ENCODE results near the gene ANGPTL5. TPM values are rescaled to one million over a fixed set of nuclear protein-coding genes. Genes with fewer than 3 reads are reported as not detected.
A peak's percentile ranks its signal among the peaks of the same experiment; 100 is the strongest.
"Not testable (repeated sequence)": the region's sequence is repeated elsewhere in the genome, so short reads cannot be mapped to it uniquely, and the experiment has no call there.

ANGPTL5 gene
- total RNA-seq, 2 donors from 2014 or later, result 0.57 TPM; not detected in 1

DNA sequence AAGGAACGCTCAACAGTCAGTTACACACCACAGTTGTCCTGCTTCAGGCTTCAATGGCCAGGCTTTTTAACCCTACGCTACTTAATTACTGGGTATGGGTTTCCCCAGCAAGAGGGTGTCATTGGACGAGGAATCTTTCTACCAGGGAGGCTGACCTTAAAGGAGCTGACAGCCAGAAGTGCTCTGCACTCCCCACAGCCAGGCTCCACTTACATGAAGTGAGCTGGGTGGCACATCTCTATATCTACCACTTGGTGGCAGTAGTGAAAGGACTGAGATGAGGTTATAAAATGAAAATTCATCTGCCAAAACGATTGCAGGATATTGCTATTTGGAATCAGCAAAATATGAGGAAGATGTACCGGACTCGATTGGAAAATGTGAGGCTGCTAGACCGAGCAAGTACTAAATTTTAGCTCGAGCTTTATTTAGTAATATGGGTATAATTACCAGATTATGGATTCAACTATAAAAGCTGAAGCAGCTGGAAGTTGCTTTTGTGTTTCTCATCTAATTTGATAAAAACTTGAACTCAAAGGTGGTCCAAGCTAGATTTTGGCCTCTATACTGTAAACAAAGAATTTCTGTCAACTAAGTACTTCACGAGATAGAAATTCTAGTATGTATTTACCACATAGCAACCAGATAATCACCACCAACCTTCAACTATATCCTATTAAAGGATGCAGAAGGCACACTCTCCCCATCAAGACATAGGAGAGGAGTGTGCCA, 55.5 kb downstream of the ANGPTL5 start:
- H3K9me3 ChIP-seq, result no peaks in the 10 kb centered on the region
- H3K4me3 ChIP-seq, result no peak overlapping the region
- WGBS, result 36% methylated on average over 9 of the region's 9 CpGs
- no peaks in the 10 kb centered on the region for H3K4me1 ChIP-seq (replicated peaks)
- H3K27me3 ChIP-seq (replicated peaks; ENCODE audit: insufficient read depth), result no peaks in the 10 kb centered on the region
- H3K27ac ChIP-seq, result no peak overlapping the region
- intact Hi-C loops (cut with DNase I), result loop anchor here (5.0 to 10.0 kb wide), 3 partner anchors 56 to 464 kb away; partner anchors contain the start of genes ANGPTL5 and CEP126
- no peaks in the 10 kb centered on the region for H3K36me3 ChIP-seq
- peak; percentile 27 for DNase-seq (ENCODE audit: low spot score)
- TF ChIP-seq POLR2AphosphoS5 (IDR thresholded peaks at IDR 0.05) (peak; percentile 18), POLR2A (IDR thresholded peaks at IDR 0.05) (no peak), CTCF (IDR thresholded peaks at IDR 0.05) (peak; percentile 40 to 73 (median 58))

DNA sequence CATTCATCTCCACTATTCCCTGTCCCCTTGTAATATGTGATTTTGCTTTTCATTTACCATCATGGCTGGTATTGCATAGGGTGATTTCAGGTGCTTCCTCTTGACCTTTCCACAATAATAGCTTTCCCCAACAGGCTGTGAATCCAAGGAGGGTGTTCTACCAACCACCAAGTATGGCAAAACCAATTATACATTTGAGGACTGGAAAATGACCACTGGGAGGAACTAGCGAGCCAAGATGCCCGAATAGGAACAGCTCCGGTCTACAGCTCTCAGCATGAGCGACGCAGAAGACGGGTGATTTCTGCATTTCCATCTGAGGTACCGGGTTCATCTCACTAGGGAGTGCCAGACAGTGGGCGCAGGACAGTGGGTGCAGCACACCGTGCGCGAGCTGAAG, 64.1 kb downstream of the ANGPTL5 start:
- H3K27me3 ChIP-seq (replicated peaks; ENCODE audit: insufficient read depth); H3K4me3 ChIP-seq; H3K4me1 ChIP-seq (replicated peaks); DNase-seq (ENCODE audit: low spot score); H3K27ac ChIP-seq; H3K9me3 ChIP-seq; intact Hi-C loops (cut with DNase I); H3K36me3 ChIP-seq: not testable (repeated sequence)
- WGBS, result 88% methylated on average over 11 of the region's 11 CpGs

DNA sequence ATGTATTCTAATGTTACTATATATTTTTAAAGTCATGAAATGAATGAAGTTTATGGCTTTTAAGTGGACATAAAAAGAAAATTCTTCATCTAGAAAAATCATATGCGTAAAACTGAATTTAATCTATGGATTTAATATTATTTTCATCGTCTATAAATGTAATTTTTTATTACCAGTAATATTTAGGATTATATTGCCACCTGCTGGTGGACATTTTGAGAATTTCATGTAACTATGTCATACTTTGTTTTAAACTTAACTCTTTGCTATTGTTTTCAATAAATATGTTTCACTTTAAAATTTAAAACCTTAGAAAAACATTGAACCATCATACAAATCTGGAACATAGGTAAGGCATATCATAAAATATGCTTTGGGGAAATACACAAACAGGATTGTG, 68.1 kb downstream of the ANGPTL5 start:
- Histone ChIP-seq H3K4me3 (no peak overlapping the region), H3K9me3 (no peaks in the 10 kb centered on the region), H3K4me1 (replicated peaks) (no peaks in the 10 kb centered on the region), H3K27me3 (replicated peaks; ENCODE audit: insufficient read depth) (no peaks in the 10 kb centered on the region), H3K27ac (no peak overlapping the region), H3K36me3 (no peaks in the 10 kb centered on the region)
- intact Hi-C loops (cut with DNase I), result no loop called here
- 16% methylated on average over 2 of the region's 2 CpGs for WGBS
- DNase-seq (ENCODE audit: low spot score), result no peak
- TF ChIP-seq POLR2A (IDR thresholded peaks at IDR 0.05), result no peak
- TF ChIP-seq POLR2AphosphoS5 (IDR thresholded peaks at IDR 0.05), result no peak
- TF ChIP-seq CTCF (IDR thresholded peaks at IDR 0.05), result peak in 3 of 4 experiments; percentile 59 to 70 (median 63)

- no peaks in the 10 kb centered on the region for H3K9me3 ChIP-seq
- H3K4me1 ChIP-seq (replicated peaks), result no peaks in the 10 kb centered on the region
- H3K36me3 ChIP-seq, result no peaks in the 10 kb centered on the region
- TF ChIP-seq POLR2A (IDR thresholded peaks at IDR 0.05), result no peak
- TF ChIP-seq CTCF (IDR thresholded peaks at IDR 0.05), result no peak
- no peak for TF ChIP-seq POLR2AphosphoS5 (IDR thresholded peaks at IDR 0.05)
- DNase-seq (ENCODE audit: low spot score), result no peak
- no peak overlapping the region for H3K27ac ChIP-seq
- H3K27me3 ChIP-seq (replicated peaks; ENCODE audit: insufficient read depth), result no peaks in the 10 kb centered on the region
- H3K4me3 ChIP-seq, result no peak overlapping the region
- intact Hi-C loops (cut with DNase I), result no loop called here
Observed at GRCh38 chr11:101844608-101845007, 71.7 kb downstream of the ANGPTL5 start.

GRCh38 chr11:101840704-101841103, 75.6 kb downstream of the ANGPTL5 start:
- Histone ChIP-seq H3K36me3 (no peaks in the 10 kb centered on the region), H3K9me3 (no peaks in the 10 kb centered on the region), H3K27me3 (replicated peaks; ENCODE audit: insufficient read depth) (no peaks in the 10 kb centered on the region), H3K4me1 (replicated peaks) (no peaks in the 10 kb centered on the region), H3K27ac (no peak overlapping the region), H3K4me3 (no peak overlapping the region)
- TF ChIP-seq POLR2AphosphoS5 (IDR thresholded peaks at IDR 0.05) (no peak), POLR2A (IDR thresholded peaks at IDR 0.05) (no peak), CTCF (IDR thresholded peaks at IDR 0.05) (no peak)
- intact Hi-C loops (cut with DNase I), result no loop called here
- no peak for DNase-seq (ENCODE audit: low spot score)
- WGBS, result 27% methylated on average over 2 of the region's 2 CpGs

Other genes starting within 250 kb of the ANGPTL5 start
- 10 to 100 TPM in 1 of 2 donors, 1 to 10 TPM in 1; 2.0 to 15.2 TPM for gene CEP126, start 1.5 kb downstream of the ANGPTL5 start, total RNA-seq
- gene CFAP300, start 130.9 kb upstream of the ANGPTL5 start, total RNA-seq, result 10 to 100 TPM in 1 of 2 donors, 1 to 10 TPM in 1; 4.0 to 24.0 TPM
- gene YAP1, start 193.9 kb upstream of the ANGPTL5 start, total RNA-seq, result 100 to 1,000 TPM; 137 to 210 TPM

All from prostate gland (tissue), 2 donors.